NCI-H748 treated with DMSO at 0.1 percent for 48 hours (cell line): ENCODE data around the gene ACACB.

Experiments
- DNase-seq: peaks from one replicate; lab custom pipeline; 2025; lab: John Stamatoyannopoulos, UW

ACACB gene

GRCh38 chr12:109304485-109304884, 188.1 kb downstream of the ACACB start:
- DNase-seq, result no peak

GRCh38 chr12:109305547-109305946, 189.2 kb downstream of the ACACB start:
- DNase-seq, result no peak

GRCh38 chr12:109307051-109307450, 190.7 kb downstream of the ACACB start:
- no peak for DNase-seq

- no peak for DNase-seq
Measured at GRCh38 chr12:109308534-109309380, 192.4 kb downstream of the ACACB start, which contains the start of gene FOXN4. FOXN4 (minus strand) TSS chr12:109309284; CDS start chr12:109308321, 963 bp downstream.

GRCh38 chr12:109309381-109310246, 193.2 kb downstream of the ACACB start:
- no peak for DNase-seq

GRCh38 chr12:109310247-109311125, 194.1 kb downstream of the ACACB start:
- peak; percentile 91 for DNase-seq
